ENCODE data around the gene FAM187B.

DNA sequence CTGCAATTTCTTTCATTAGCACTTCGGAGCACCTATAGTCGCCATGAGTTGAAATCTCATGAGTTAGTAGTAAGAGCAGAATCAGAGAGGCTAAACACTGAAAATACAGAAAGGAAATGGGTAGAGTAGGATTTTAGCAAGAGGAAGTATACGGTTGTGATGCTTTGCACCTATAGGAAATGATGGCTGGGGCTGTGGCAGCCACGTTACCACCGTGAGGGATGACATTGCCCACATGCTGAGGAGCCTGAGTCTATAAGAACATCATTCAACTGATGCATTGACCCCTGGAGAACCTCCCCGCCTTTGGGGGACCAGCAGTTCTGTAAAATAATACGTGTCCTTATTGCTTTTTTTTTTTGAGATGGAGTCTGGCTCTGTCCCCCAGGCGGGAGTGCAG is 20.4 kb downstream of the FAM187B start:
- TF ChIP-seq BHLHE40 (IDR thresholded peaks at IDR 0.05; ENCODE audit: borderline replicate concordance) (no peak), HDGF (IDR thresholded peaks at IDR 0.05; ENCODE audit: borderline replicate concordance) (no peak), FOXK2 (IDR thresholded peaks at IDR 0.05) (no peak), ELF4 (IDR thresholded peaks at IDR 0.05) (no peak)

Data from HEK293T (cell line).